ENCODE results near the gene LENG8.

- TF ChIP-seq POLR2AphosphoS5 (IDR thresholded peaks at IDR 0.05) (no peak), POLR2A (IDR thresholded peaks at IDR 0.05) (no peak)
These were observed 13.4 kb upstream of the LENG8 start for GRCh38 chr19:54435551-54436016.

Measured in stomach (tissue), 4 donors.